Small intestine (tissue), 7 donors: ENCODE results near the gene C6orf52. TPM values are rescaled to one million over a fixed set of nuclear protein-coding genes. Genes with fewer than 3 reads are reported as not detected.
"Not testable (repeated sequence)": the region's sequence is repeated elsewhere in the genome, so short reads cannot be mapped to it uniquely, and the experiment has no call there.

ENCODE experiments used
- DNase-seq, 2 donors: peaks; one replicate each; pipeline versions ENCODE4 v3.0.0 to v3.0.0-alpha.2; 2013
- FAIRE-seq: peaks from 2 replicates; lab custom pipeline; 2012; peaks lifted over from hg19 to GRCh38; lab: Jason Lieb, UNC
- H3K27ac ChIP-seq, 3 donors: one replicate each; pipeline ENCODE4 v1.5.1; 2013; ENCODE audit warnings: low read length in 2 of 3, mild to moderate bottlenecking in 2 of 3, control low read depth in 1 of 3, inconsistent platforms in 1 of 3, low read depth in 1 of 3, moderate library complexity in 1 of 3
- H3K27me3 ChIP-seq, 3 donors: one replicate each; pipeline ENCODE4 v1.6.1; 2013; ENCODE audit warnings: low read length in 3 of 3, inconsistent platforms in 1 of 3; ENCODE audit not compliant: control insufficient read depth in 3 of 3, insufficient read depth in 3 of 3
- H3K36me3 ChIP-seq, 3 donors: one replicate each; pipeline ENCODE4 v1.6.1; 2013; ENCODE audit warnings: low read length in 3 of 3, inconsistent platforms in 1 of 3, low read depth in 1 of 3, mild to moderate bottlenecking in 1 of 3, moderate library complexity in 1 of 3; ENCODE audit not compliant: control insufficient read depth in 3 of 3, insufficient read depth in 2 of 3
- H3K4me1 ChIP-seq, 3 donors: one replicate each; pipeline ENCODE4 v1.6.1; 2013; ENCODE audit warnings: low read length in 2 of 3, inconsistent platforms in 1 of 3, low read depth in 1 of 3, mild to moderate bottlenecking in 1 of 3, moderate library complexity in 1 of 3; ENCODE audit not compliant: control insufficient read depth in 3 of 3, insufficient read depth in 2 of 3
- H3K4me3 ChIP-seq, 3 donors: one replicate each; pipeline ENCODE4 v1.5.1; 2013; ENCODE audit warnings: low read length in 3 of 3, control low read depth in 1 of 3, inconsistent platforms in 1 of 3, low read depth in 1 of 3, mild to moderate bottlenecking in 1 of 3, moderate library complexity in 1 of 3
- H3K9me3 ChIP-seq, 2 donors: one replicate each; pipeline ENCODE4 v1.6.1; 2013; ENCODE audit warnings: low read depth in 1 of 2, low read length in 1 of 2; ENCODE audit not compliant: control insufficient read depth in 2 of 2, insufficient read depth in 1 of 2
- WGBS, 3 donors: extraction: QIAGEN DNeasy Blood & Tissue Kit; methylation state at CpG; one replicate each; pipeline ENCODE4 v1.1.7; 2013; 5-methylcytosine and 5-hydroxymethylcytosine counted together
- polyA plus RNA-seq, 4 donors: library from polyadenylated mRNA; stranded (reverse) in 3 of 4; unstranded in 1 of 4; fragments of 200-250 nt in 3 of 4; fragments of 120-200 nt in 1 of 4; gene quantifications; one replicate each; pipeline versions ENCODE4 v1.2.1 to v1.2.3, GENCODE V29; 2013
- donor health status: healthy with polysubstance abuse.
- donor health status: control.
- donor health status: control.
- donor health status: Bipolar disorder and iron deficiency.
- donor health status: healthy.

The C6orf52 gene
- polyA plus RNA-seq, 4 donors, result 1.6 to 7.8 (median 4.0) TPM

GRCh38 chr6:10678456-10678855 lies 16.0 kb downstream of the C6orf52 start:
- Histone ChIP-seq H3K9me3 (no peaks in the 10 kb centered on the region), H3K4me1 (no peaks in the 10 kb centered on the region), H3K27ac (no peak overlapping the region), H3K4me3 (no peak overlapping the region), H3K27me3 (no peaks in the 10 kb centered on the region), H3K36me3 (peaks cover 0 to 4% (median 0%) of the 10 kb centered on the region in 3 donors)
- WGBS, 3 donors, result 86 to 89% (median 87%) methylated on average over 4 of the region's 4 CpGs
- FAIRE-seq (no peak), DNase-seq (no peak)

DNA sequence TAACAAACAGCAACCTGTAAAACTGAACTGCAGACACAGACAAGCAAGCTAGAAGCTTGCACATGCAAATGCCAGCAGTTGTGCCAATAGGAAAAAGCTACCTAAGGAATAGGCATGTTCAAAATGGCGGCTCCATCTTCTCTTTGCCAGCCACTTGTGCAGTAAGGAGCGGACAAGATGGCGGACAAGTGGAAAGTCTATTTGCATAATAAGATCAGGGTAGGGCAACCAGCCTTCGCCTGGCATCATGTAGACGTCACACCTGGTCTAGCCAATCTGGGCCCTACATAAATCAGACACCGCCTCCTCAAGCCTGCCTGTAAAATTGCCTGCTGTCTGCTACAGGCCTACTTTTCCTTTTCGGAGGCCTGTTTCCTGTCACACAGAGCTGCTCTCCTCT lies 18.0 kb downstream of the C6orf52 start:
- peaks cover 0 to 5% (median 0%) of the 10 kb centered on the region in 3 donors for H3K36me3 ChIP-seq
- no peaks in the 10 kb centered on the region for H3K9me3 ChIP-seq
- no peak overlapping the region for H3K27ac ChIP-seq
- DNase-seq (no peak), FAIRE-seq (no peak)
- H3K4me3 ChIP-seq, result no peak overlapping the region
- no peaks in the 10 kb centered on the region for H3K27me3 ChIP-seq
- H3K4me1 ChIP-seq, result no peaks in the 10 kb centered on the region
- 93 to 95% (median 94%) methylated on average over 7 of the region's 7 CpGs for WGBS, 3 donors

DNA sequence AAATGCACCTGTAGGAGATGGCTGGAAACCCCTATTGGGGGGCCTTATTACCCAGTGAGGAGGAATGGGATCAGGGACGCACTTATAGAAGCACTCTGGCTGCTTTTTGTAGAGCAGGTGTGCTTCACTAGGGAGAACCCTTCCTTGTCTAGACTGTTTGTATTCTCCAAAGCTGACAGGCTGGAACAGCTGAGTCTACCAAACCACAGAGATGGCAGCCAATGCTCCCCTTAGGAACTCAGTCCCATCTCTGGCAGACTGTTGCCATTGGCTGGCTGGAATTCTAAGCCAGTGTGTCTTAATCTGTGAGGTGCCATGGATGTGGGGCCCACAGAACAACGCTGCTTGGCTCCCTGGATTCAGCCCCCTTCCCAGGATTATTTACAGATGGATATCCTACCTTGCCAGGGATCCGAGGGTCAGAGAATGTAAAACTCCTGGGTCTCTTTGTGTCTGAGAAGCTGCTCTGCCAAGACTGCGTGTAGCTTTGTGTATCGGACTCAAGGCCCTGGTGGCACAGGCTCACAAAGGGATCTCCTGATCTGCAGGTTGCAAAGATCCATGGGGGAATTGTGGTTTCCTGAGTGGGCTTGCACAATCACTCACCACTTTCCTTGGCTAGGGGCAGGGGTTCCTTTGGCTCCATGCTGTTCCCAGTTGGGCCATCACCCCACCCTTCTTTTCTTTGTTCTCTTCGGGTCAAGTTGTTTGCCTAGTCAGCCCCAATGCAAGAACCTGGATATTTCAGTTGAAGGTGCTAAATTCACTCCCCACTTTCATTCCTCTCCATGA lies 26.1 kb downstream of the C6orf52 start:
- WGBS, 3 donors, result 89 to 93% (median 91%) methylated on average over 6 of the region's 6 CpGs
- Histone ChIP-seq H3K36me3 (peaks cover 0 to 5% (median 0%) of the 10 kb centered on the region in 3 donors), H3K4me3 (no peak overlapping the region), H3K4me1 (no peaks in the 10 kb centered on the region), H3K27me3 (peaks cover 0 to 4% (median 0%) of the 10 kb centered on the region in 3 donors), H3K27ac (no peak overlapping the region), H3K9me3 (peaks cover 0 to under 1% of the 10 kb centered on the region in 2 donors)
- no peak for FAIRE-seq
- DNase-seq, result no peak

- not testable (repeated sequence) for H3K27me3 ChIP-seq, H3K27ac ChIP-seq, DNase-seq, H3K4me3 ChIP-seq, FAIRE-seq, H3K9me3 ChIP-seq, H3K36me3 ChIP-seq, H3K4me1 ChIP-seq
- 56 to 72% (median 70%) methylated on average over 1 of the region's 1 CpG for WGBS, 3 donors
Observed at GRCh38 chr6:10665595-10665994, 28.8 kb downstream of the C6orf52 start.

- no peaks in the 10 kb centered on the region for H3K27me3 ChIP-seq
- H3K27ac ChIP-seq, result no peak overlapping the region
- DNase-seq (no peak), FAIRE-seq (no peak)
- no peaks in the 10 kb centered on the region for H3K4me1 ChIP-seq
- 74 to 87% (median 76%) methylated on average over 2 of the region's 2 CpGs for WGBS, 3 donors
- peaks cover 0 to 8% of the 10 kb centered on the region in 2 donors for H3K9me3 ChIP-seq
- no peaks in the 10 kb centered on the region for H3K36me3 ChIP-seq
- H3K4me3 ChIP-seq, result no peak overlapping the region
Observed at GRCh38 chr6:10662742-10663141, 31.7 kb downstream of the C6orf52 start.

DNA sequence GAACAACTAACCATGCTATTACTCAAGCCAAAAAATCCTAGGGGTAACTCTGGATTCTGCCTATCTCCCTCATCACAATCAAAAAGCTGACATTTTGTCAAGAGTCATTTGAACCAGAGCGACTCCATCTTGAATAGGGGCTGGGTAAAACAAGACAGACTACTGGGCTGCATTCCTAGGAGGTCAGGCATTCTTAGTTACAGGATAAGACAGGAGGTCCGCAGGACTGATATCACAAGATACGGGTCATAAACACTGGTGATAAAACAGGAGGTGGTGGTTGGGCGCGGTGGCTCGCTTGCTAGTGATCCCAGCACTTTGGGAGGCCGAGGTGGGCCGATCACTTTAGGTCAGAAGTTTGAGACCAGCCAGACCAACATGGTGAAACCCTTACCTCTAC lies 32.2 kb downstream of the C6orf52 start:
- WGBS, 3 donors, result 41 to 75% (median 63%) methylated on average over 8 of the region's 8 CpGs
- H3K27ac ChIP-seq, result no peak overlapping the region
- H3K27me3 ChIP-seq, result no peaks in the 10 kb centered on the region
- no peak overlapping the region for H3K4me3 ChIP-seq
- no peaks in the 10 kb centered on the region for H3K36me3 ChIP-seq
- peaks cover 0 to 8% of the 10 kb centered on the region in 2 donors for H3K9me3 ChIP-seq
- no peak for DNase-seq
- FAIRE-seq, result no peak
- H3K4me1 ChIP-seq, result no peaks in the 10 kb centered on the region

DNA sequence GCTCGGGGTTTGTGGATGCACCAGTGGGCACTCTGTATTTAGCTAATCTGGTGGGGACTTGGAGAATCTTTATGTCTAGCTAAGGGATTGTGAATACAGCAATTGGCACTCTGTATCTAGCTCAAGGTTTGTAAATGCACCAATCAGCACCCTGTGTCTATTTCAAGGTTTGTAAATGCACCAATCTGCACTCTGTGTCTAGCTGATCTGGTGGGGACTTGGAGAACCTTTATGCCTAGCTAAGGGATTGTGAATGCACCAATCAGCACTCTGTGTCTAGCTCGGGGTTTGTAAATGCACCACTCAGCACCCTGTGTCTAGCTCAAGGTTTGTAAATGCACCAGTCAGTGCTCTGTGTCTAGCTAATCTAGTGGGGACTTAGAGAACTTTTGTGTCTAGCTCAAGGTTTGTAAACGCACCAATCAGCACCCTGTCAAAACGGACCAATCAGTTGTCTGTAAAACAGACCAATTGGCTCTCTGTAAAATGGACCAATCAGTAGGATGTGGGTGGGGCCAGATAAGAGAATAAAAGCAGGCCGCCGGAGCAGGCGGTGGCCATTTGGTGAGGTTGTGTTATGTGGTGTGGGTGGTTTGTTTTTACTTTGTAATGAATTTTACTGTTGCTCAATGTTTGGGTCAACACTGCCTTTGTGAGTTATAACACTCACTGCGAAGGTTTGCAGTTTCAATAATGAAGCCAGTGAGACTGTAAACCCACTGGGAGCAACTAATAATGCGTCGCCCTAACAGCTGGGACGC lies 33.8 kb downstream of the C6orf52 start:
- 90 to 94% (median 93%) methylated on average over 11 of the region's 11 CpGs for WGBS, 3 donors
- H3K27ac ChIP-seq, DNase-seq, H3K36me3 ChIP-seq, H3K4me3 ChIP-seq, H3K27me3 ChIP-seq, H3K9me3 ChIP-seq, H3K4me1 ChIP-seq, FAIRE-seq: not testable (repeated sequence)

GRCh38 chr6:10659699-10660348 lies 34.6 kb downstream of the C6orf52 start:
- H3K36me3 ChIP-seq, result no peaks in the 10 kb centered on the region
- peak overlapping the region in 2 of 3 donors; percentile 18 to 48 for H3K4me3 ChIP-seq
- H3K4me1 ChIP-seq, result no peaks in the 10 kb centered on the region
- peaks cover 0 to 8% of the 10 kb centered on the region in 2 donors for H3K9me3 ChIP-seq
- 73 to 82% (median 75%) methylated on average over 34 to 48 of the region's 48 CpGs for WGBS, 3 donors
- no peak for DNase-seq
- no peak overlapping the region for H3K27ac ChIP-seq
- H3K27me3 ChIP-seq, result no peaks in the 10 kb centered on the region
- no peak for FAIRE-seq
